Mesothelial cell of epicardium (in vitro differentiated cells): ENCODE results near the gene ADGRG3. TPM values are rescaled to one million over a fixed set of nuclear protein-coding genes. Genes with fewer than 3 reads are reported as not detected.
A peak's percentile ranks its signal among the peaks of the same experiment; 100 is the strongest.

Source experiments
- DNase-seq, 2 experiments: peaks; one replicate each; pipeline ENCODE4 v3.0.0; 2021; ENCODE audit warnings: low spot score in 2 of 2; ENCODE audit not compliant: unreplicated experiment in 2 of 2
- H3K27ac Mint-ChIP-seq: 2 replicates; pipeline ENCODE4 v1.8.0; 2021; ENCODE audit warnings: mixed read lengths
- H3K27me3 Mint-ChIP-seq: 2 replicates; pipeline ENCODE4 v1.8.0; 2021; ENCODE audit warnings: low read depth, mixed read lengths
- H3K36me3 Mint-ChIP-seq: 2 replicates; pipeline ENCODE4 v1.8.0; 2021; ENCODE audit warnings: mixed read lengths
- H3K4me1 Mint-ChIP-seq: 2 replicates; pipeline ENCODE4 v1.8.0; 2021; ENCODE audit warnings: mixed read lengths
- H3K4me3 Mint-ChIP-seq: 2 replicates; pipeline ENCODE4 v1.8.0; 2021; ENCODE audit warnings: mild to moderate bottlenecking, moderate library complexity, mixed read lengths
- H3K9me3 Mint-ChIP-seq: 2 replicates; pipeline ENCODE4 v1.8.0; 2021; ENCODE audit warnings: mixed read lengths
- CTCF ChIP-seq: fragments of 200-600 bp; sonication (generic); IDR thresholded peaks from one replicate; pipeline ENCODE4 v1.5.0; 2021; ENCODE audit warnings: antibody characterized with exemption; ENCODE audit not compliant: unreplicated experiment
- total RNA-seq: library from RNA; stranded (reverse); gene quantifications from 3 replicates; pipeline ENCODE4 v1.2.1, GENCODE V29; 2021

Gene ADGRG3
- total RNA-seq, 1 donor from 2014 or later: not detected

GRCh38 chr16:57638381-57638780 lies 29.7 kb upstream of the ADGRG3 start:
- Mint-ChIP-seq H3K9me3 (no peaks in the 10 kb centered on the region), H3K4me3 (no peak overlapping the region), H3K36me3 (no peaks in the 10 kb centered on the region), H3K27ac (no peak overlapping the region), H3K27me3 (no peaks in the 10 kb centered on the region), H3K4me1 (peaks cover 22% of the 10 kb centered on the region)
- DNase-seq: no peak
- TF ChIP-seq CTCF: no peak

GRCh38 chr16:57639172-57639887 lies 28.8 kb upstream of the ADGRG3 start:
- no peaks in the 10 kb centered on the region for H3K36me3 Mint-ChIP-seq
- H3K27ac Mint-ChIP-seq: no peak overlapping the region
- peak; percentile 44 to 64 for DNase-seq
- H3K27me3 Mint-ChIP-seq: no peaks in the 10 kb centered on the region
- H3K4me1 Mint-ChIP-seq: peaks cover 22% of the 10 kb centered on the region
- TF ChIP-seq CTCF: no peak
- H3K9me3 Mint-ChIP-seq: no peaks in the 10 kb centered on the region
- H3K4me3 Mint-ChIP-seq: no peak overlapping the region

- Mint-ChIP-seq H3K27ac (no peak overlapping the region), H3K9me3 (no peaks in the 10 kb centered on the region), H3K36me3 (no peaks in the 10 kb centered on the region), H3K27me3 (no peaks in the 10 kb centered on the region), H3K4me3 (no peak overlapping the region), H3K4me1 (peaks cover 22% of the 10 kb centered on the region)
- DNase-seq: no peak
- no peak for TF ChIP-seq CTCF
Observed at GRCh38 chr16:57640185-57640584, 27.9 kb upstream of the ADGRG3 start.

GRCh38 chr16:57640612-57641011 lies 27.5 kb upstream of the ADGRG3 start:
- no peaks in the 10 kb centered on the region for H3K9me3 Mint-ChIP-seq
- TF ChIP-seq CTCF: no peak
- no peaks in the 10 kb centered on the region for H3K36me3 Mint-ChIP-seq
- H3K4me3 Mint-ChIP-seq: no peak overlapping the region
- peaks cover 26% of the 10 kb centered on the region for H3K4me1 Mint-ChIP-seq
- DNase-seq: no peak
- no peak overlapping the region for H3K27ac Mint-ChIP-seq
- no peaks in the 10 kb centered on the region for H3K27me3 Mint-ChIP-seq

GRCh38 chr16:57642160-57643135 lies 25.7 kb upstream of the ADGRG3 start:
- Mint-ChIP-seq H3K4me3 (no peak overlapping the region), H3K36me3 (no peaks in the 10 kb centered on the region), H3K27ac (no peak overlapping the region), H3K27me3 (no peaks in the 10 kb centered on the region), H3K9me3 (no peaks in the 10 kb centered on the region), H3K4me1 (peaks cover 29% of the 10 kb centered on the region)
- DNase-seq: no peak
- TF ChIP-seq CTCF: no peak
